ENCODE data around the gene SUCO. TPM values are rescaled to one million over a fixed set of nuclear protein-coding genes. Genes with fewer than 3 reads are reported as not detected.

Gene SUCO
- total and polyA plus RNA-seq, 2 of the 8 experiments (the other 6 are each of a cell fraction or from before 2014, with no cell fraction given): 8.3 to 35.8 TPM

- WGBS, 2 experiments (ENCODE audit: extremely low coverage in 1 of 2, insufficient coverage in 1 of 2, insufficient read length in 1 of 2, insufficient replicate concordance in 2 of 2, low coverage in 1 of 2, low lambda C conversion rate in 2 of 2, missing lambda C conversion rate in 1 of 2): 87% methylated on average over 9 of the region's 11 CpGs; no CpG with 5 or more reads in 1 of the 2 experiments
- POLR2A ChIA-PET (ENCODE audit: partially characterized antibody): interaction anchor here (0.6 kb wide), 1 partner anchor 410 kb away, joined by 3 read pairs; no protein-coding TSS in a partner anchor
- CTCF ChIA-PET (ENCODE audit: partially characterized antibody): interaction anchor here (1.6 to 2.1 kb wide), 2 partner anchors 49 to 61 kb away, joined by 4 to 6 read pairs; no protein-coding TSS in a partner anchor
- TF ChIP-seq HDAC6 (IDR thresholded peaks at IDR 0.05; ENCODE audit: low read depth, low read length) (no peak), RFX5 (IDR thresholded peaks at IDR 0.05; ENCODE audit: borderline replicate concordance, low read depth, low read length) (no peak), CTCF (IDR thresholded peaks at IDR 0.05; ENCODE audit: control extremely low read depth in 1 of 3, insufficient read depth in 1 of 3, low read depth in 1 of 3, low read length in 3 of 3) (no peak), NRF1 (IDR thresholded peaks at IDR 0.05; ENCODE audit: low read depth, low read length) (no peak), JUND (IDR thresholded peaks at IDR 0.05; ENCODE audit: low read length) (no peak), USF2 (IDR thresholded peaks at IDR 0.05; ENCODE audit: low read length) (no peak)
Observed at GRCh38 chr1:172658871-172659453, 126.0 kb downstream of the SUCO start, which contains the start of gene FASLG. Gene FASLG (plus strand): TSS chr1:172659103. CDS start chr1:172659202, 99 bp downstream.

More at GRCh38 chr1:172658871-172659453, 126.0 kb downstream of the SUCO start, which contains the start of gene FASLG:
- H3K4me1 ChIP-seq (replicated peaks in 1 of 4; ENCODE audit: control insufficient read depth in 3 of 4, insufficient read depth in 4 of 4, low read length in 3 of 4): no peaks in the 10 kb centered on the region
- no peak within 1 kb of the TSS for H3K4me2 ChIP-seq (ENCODE audit: insufficient read depth in 1 of 2, low read depth in 2 of 2, low read length in 2 of 2)
- no peak within 1 kb of the TSS for H3K18ac ChIP-seq (ENCODE audit: extremely low read depth, low read length)
- H3K14ac ChIP-seq (ENCODE audit: insufficient read length): no peak within 1 kb of the TSS
- FAIRE-seq: no peak
- H4K8ac ChIP-seq (ENCODE audit: extremely low read depth, insufficient read depth, low read length): no peak within 1 kb of the TSS
- no peak within 1 kb of the TSS for H3K56ac ChIP-seq (replicated peaks; ENCODE audit: insufficient read length, low read depth, low read length)
- no peak within 1 kb of the TSS for H3K4ac ChIP-seq (replicated peaks; ENCODE audit: insufficient read length, low read depth, low read length)
- H2AFZ ChIP-seq (ENCODE audit: low read length): no peak within 1 kb of the TSS
- no peak within 1 kb of the TSS for H3K27ac ChIP-seq (ENCODE audit: low read depth, low read length)
- H3K9me3 ChIP-seq (ENCODE audit: insufficient read depth in 2 of 2, low read depth in 1 of 2, low read length in 1 of 2): no peaks in the 10 kb centered on the region
- H3K4me3 ChIP-seq (ENCODE audit: extremely low read depth in 1 of 4, insufficient read depth in 2 of 4, low read depth in 3 of 4, low read length in 4 of 4): no peak within 1 kb of the TSS
- no peak within 1 kb of the TSS for H2BK5ac ChIP-seq (ENCODE audit: low read depth, low read length)
- H3K27me3 ChIP-seq (replicated peaks in 1 of 4; ENCODE audit: control insufficient read depth in 3 of 4, extremely low read depth in 1 of 4, insufficient read depth in 3 of 4, low read length in 3 of 4): no peaks in the 10 kb centered on the region
- H4K91ac ChIP-seq (replicated peaks; ENCODE audit: insufficient read length, low read length): no peak within 1 kb of the TSS
- H4K20me1 ChIP-seq (replicated peaks in 1 of 2; ENCODE audit: control insufficient read depth in 1 of 2, insufficient read depth in 2 of 2, low read length in 2 of 2): no peaks in the 10 kb centered on the region
- no peak within 1 kb of the TSS for H2BK20ac ChIP-seq (ENCODE audit: low read length)
- no peaks in the 10 kb centered on the region for H3K79me1 ChIP-seq (ENCODE audit: low read depth, low read length)
- H3K79me2 ChIP-seq (ENCODE audit: control insufficient read depth in 1 of 2, insufficient read depth in 2 of 2, low read length in 2 of 2): no peaks in the 10 kb centered on the region
- no peak within 1 kb of the TSS for H2BK12ac ChIP-seq (ENCODE audit: low read depth, low read length)
- DNase-seq (ENCODE audit: low read depth in 1 of 2, low spot score in 2 of 2): no peak
- no peak within 1 kb of the TSS for H3K23ac ChIP-seq (ENCODE audit: insufficient read length)
- H2BK120ac ChIP-seq (replicated peaks; ENCODE audit: low read depth, low read length): no peak within 1 kb of the TSS
- H3K36me3 ChIP-seq (ENCODE audit: control insufficient read depth in 2 of 4, insufficient read depth in 4 of 4, low read length in 3 of 4): no peaks in the 10 kb centered on the region
- H3K9ac ChIP-seq (replicated peaks in 1 of 4; ENCODE audit: extremely low read depth in 1 of 4, low read depth in 3 of 4, low read length in 3 of 4): no peak within 1 kb of the TSS
- H2AK5ac ChIP-seq (ENCODE audit: low read depth, low read length): no peak within 1 kb of the TSS
- H2BK15ac ChIP-seq (ENCODE audit: low read length): no peak within 1 kb of the TSS
- H4K5ac ChIP-seq (ENCODE audit: insufficient read length, low read depth, low read length): no peak within 1 kb of the TSS
- H3K23me2 ChIP-seq (ENCODE audit: low read depth, low read length): no peaks in the 10 kb centered on the region
